Ovary (tissue), 3 donors: ENCODE results near the gene USP53.

ENCODE experiments used
- CTCF ChIP-seq, 3 donors: fragments of 450-650 bp in 2 of 3; fragments of 200-600 bp in 1 of 3; IDR thresholded peaks; one replicate each; pipeline versions ENCODE4 v1.5.1 to v1.8.0; 2016 to 2022; ENCODE audit warnings: antibody characterized with exemption in 3 of 3, mild to moderate bottlenecking in 1 of 3
- POLR2A ChIP-seq: fragments of 450-650 bp; IDR thresholded peaks from one replicate; pipeline ENCODE4 v1.6.1; 2017; ENCODE audit warnings: antibody characterized with exemption, mild to moderate bottlenecking, moderate library complexity
- donor health status: DM: no; HTN: no; CAD: no.

DNA sequence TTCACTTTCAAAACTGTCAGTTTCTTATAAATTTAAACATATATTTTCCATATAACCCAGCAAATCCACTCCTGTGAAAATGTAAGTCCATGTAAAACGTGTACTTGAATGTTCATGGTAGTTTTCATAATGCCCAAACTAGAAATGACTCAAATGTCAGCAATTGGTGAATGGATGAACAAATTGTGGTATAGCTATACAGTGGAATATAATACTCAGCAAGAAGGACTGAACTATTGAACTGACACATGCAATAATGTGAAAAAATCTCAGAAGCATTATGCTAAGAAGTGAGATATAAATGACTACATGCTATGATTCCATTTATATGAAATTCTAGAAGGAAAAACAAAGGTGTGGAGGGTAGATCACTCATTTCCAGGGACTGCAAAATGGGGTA is 52.2 kb downstream of the USP53 start:
- no peak for TF ChIP-seq CTCF (IDR thresholded peaks at IDR 0.05)
- no peak for TF ChIP-seq POLR2A
